Right forelimb (tissue), 1 donor: ENCODE measurements around the gene BOLA1.

Experiments
- DNase-seq: peaks from one replicate; pipeline ENCODE4 v3.0.0-alpha.2; 2018

The BOLA1 gene

GRCh38 chr1:149887456-149888246 is 11.7 kb upstream of the BOLA1 start:
- DNase-seq = peak; percentile 88

- peak; percentile 91 for DNase-seq
Observed at GRCh38 chr1:149888247-149888998, 10.9 kb upstream of the BOLA1 start.

GRCh38 chr1:149888999-149889289 is 10.4 kb upstream of the BOLA1 start:
- peak; percentile 52 for DNase-seq

GRCh38 chr1:149896575-149896974 is 2.8 kb upstream of the BOLA1 start:
- no peak for DNase-seq

- DNase-seq = no peak
Observed at GRCh38 chr1:149903836-149904491, 4.6 kb downstream of the BOLA1 start.

- DNase-seq = no peak
Observed at GRCh38 chr1:149906570-149907075, 7.3 kb downstream of the BOLA1 start.

GRCh38 chr1:149914545-149914944 is 15.2 kb downstream of the BOLA1 start:
- no peak for DNase-seq

- no peak for DNase-seq
Observed at GRCh38 chr1:149915429-149916192, 16.2 kb downstream of the BOLA1 start.

GRCh38 chr1:149916193-149916897 is 17.0 kb downstream of the BOLA1 start:
- DNase-seq = no peak

- no peak for DNase-seq
Observed at GRCh38 chr1:149916898-149917252, 17.5 kb downstream of the BOLA1 start.

- peak; percentile 85 for DNase-seq
Observed at GRCh38 chr1:149917571-149918144, 18.3 kb downstream of the BOLA1 start, which contains the start of gene SV2A. Gene SV2A (minus strand): TSS chr1:149917844. CDS start chr1:149913840, 4,004 bp downstream.

GRCh38 chr1:149923626-149924025 is 24.3 kb downstream of the BOLA1 start:
- no peak for DNase-seq

GRCh38 chr1:149925345-149925744 is 26.0 kb downstream of the BOLA1 start:
- DNase-seq = no peak

- no peak for DNase-seq
Observed at GRCh38 chr1:149925751-149926150, 26.4 kb downstream of the BOLA1 start.

- no peak for DNase-seq
Observed at GRCh38 chr1:149926296-149926695, 26.9 kb downstream of the BOLA1 start.

GRCh38 chr1:149927056-149927562 is 27.7 kb downstream of the BOLA1 start:
- DNase-seq = no peak

- DNase-seq = peak; percentile 96
Observed at GRCh38 chr1:149927563-149928400, 28.4 kb downstream of the BOLA1 start, which contains the start of gene SF3B4. Gene SF3B4 (minus strand): TSS chr1:149927803. CDS start chr1:149927759, 44 bp downstream.

- DNase-seq = no peak
Observed at GRCh38 chr1:149928401-149928724, 29.0 kb downstream of the BOLA1 start.

- DNase-seq = no peak
Observed at GRCh38 chr1:149929856-149930255, 30.5 kb downstream of the BOLA1 start.

- no peak for DNase-seq
Observed at GRCh38 chr1:149931212-149931790, 31.9 kb downstream of the BOLA1 start.
